GM18867 (cell line): ENCODE data around the gene DTWD2.

Source experiments
- ATAC-seq: cut with Tn5 transposase; IDR thresholded peaks from one replicate; pipeline ENCODE4 v1.9.1; 2021; ENCODE audit warnings: mild to moderate bottlenecking, moderate library complexity; ENCODE audit not compliant: unreplicated experiment

Gene DTWD2

GRCh38 chr5:118789366-118789765, 199.0 kb downstream of the DTWD2 start:
- ATAC-seq: no peak

- no peak for ATAC-seq
Measured at GRCh38 chr5:118788351-118788750, 200.0 kb downstream of the DTWD2 start.
